ENCODE measurements around the gene POLE. TPM values are rescaled to one million over a fixed set of nuclear protein-coding genes. Genes with fewer than 3 reads are reported as not detected.

POLE gene
- total RNA-seq, 1 donor from 2014 or later, result 44.7 TPM

DNA sequence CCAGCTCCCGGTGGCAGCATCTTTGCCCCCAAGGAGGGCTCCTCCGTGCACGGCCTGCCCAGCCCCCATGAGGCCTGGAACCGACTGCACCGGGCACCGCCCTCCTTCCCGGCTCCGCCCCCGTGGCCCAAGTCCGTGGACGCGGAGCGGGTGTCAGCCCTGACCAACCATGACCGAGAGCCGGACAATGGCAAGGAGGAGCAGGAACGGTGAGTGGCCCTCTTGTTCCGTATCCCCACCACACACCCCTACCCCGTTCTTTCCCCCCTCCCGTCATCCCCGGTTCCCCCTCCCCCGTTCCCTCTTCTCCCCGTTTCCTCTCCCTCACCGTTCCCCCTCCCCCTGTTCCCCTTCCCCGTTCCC lies 105.1 kb downstream of the POLE start:
- Mint-ChIP-seq H3K27me3 (ENCODE audit: low read depth) (no peaks in the 10 kb centered on the region), H3K4me1 (ENCODE audit: low read depth) (no peaks in the 10 kb centered on the region), H3K36me3 (ENCODE audit: low read depth) (peaks cover 9% of the 10 kb centered on the region), H3K4me3 (ENCODE audit: unreplicated experiment) (no peak overlapping the region), H3K9me3 (ENCODE audit: low read depth) (no peaks in the 10 kb centered on the region), H3K27ac (ENCODE audit: unreplicated experiment) (no peak overlapping the region)
- DNase-seq (ENCODE audit: low spot score), result no peak
- TF ChIP-seq, protein P1, sequence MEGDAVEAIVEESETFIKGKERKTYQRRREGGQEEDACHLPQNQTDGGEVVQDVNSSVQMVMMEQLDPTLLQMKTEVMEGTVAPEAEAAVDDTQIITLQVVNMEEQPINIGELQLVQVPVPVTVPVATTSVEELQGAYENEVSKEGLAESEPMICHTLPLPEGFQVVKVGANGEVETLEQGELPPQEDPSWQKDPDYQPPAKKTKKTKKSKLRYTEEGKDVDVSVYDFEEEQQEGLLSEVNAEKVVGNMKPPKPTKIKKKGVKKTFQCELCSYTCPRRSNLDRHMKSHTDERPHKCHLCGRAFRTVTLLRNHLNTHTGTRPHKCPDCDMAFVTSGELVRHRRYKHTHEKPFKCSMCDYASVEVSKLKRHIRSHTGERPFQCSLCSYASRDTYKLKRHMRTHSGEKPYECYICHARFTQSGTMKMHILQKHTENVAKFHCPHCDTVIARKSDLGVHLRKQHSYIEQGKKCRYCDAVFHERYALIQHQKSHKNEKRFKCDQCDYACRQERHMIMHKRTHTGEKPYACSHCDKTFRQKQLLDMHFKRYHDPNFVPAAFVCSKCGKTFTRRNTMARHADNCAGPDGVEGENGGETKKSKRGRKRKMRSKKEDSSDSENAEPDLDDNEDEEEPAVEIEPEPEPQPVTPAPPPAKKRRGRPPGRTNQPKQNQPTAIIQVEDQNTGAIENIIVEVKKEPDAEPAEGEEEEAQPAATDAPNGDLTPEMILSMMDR (IDR thresholded peaks at IDR 0.05), result no peak

DNA sequence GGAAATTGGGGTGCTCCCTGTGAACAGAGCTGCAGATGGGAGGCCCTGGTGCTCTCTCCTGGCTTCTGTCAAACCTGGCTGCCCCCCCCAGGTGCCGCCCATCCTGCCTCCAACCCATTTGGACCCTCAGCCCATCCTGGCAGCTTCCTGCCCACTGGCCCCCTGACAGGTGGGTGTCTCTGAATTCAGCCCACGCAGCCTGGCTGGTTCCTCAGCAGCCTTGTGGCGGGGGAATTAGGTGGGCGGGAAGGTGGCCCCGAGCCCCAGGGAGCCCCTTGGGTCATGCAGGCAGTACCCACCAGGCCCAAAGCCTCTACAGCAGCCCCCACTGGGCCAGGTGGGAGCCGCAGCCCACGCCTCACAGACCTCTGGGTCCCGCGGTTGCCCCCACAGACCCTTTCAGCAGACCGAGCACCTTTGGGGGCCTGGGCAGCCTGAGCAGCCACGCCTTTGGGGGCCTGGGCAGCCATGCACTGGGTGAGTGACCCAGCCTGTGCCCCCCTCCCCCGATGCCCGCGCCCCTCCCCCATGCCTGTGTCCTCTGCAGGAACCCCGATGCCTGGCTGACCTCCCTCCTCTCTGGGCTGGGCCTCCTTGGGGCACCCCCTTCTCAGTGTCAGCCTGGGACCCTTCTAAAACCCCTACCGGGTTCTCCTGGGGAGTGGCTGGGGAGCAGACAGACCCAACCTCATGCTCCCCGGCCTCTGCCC lies 105.6 kb downstream of the POLE start:
- no peak for DNase-seq (ENCODE audit: low spot score)
- peaks cover 10% of the 10 kb centered on the region for H3K36me3 Mint-ChIP-seq (ENCODE audit: low read depth)
- no peak overlapping the region for H3K27ac Mint-ChIP-seq (ENCODE audit: unreplicated experiment)
- no peaks in the 10 kb centered on the region for H3K27me3 Mint-ChIP-seq (ENCODE audit: low read depth)
- H3K9me3 Mint-ChIP-seq (ENCODE audit: low read depth), result no peaks in the 10 kb centered on the region
- no peak overlapping the region for H3K4me3 Mint-ChIP-seq (ENCODE audit: unreplicated experiment)
- TF ChIP-seq, protein P1 (IDR thresholded peaks at IDR 0.05), result no peak
- H3K4me1 Mint-ChIP-seq (ENCODE audit: low read depth), result no peaks in the 10 kb centered on the region

DNA sequence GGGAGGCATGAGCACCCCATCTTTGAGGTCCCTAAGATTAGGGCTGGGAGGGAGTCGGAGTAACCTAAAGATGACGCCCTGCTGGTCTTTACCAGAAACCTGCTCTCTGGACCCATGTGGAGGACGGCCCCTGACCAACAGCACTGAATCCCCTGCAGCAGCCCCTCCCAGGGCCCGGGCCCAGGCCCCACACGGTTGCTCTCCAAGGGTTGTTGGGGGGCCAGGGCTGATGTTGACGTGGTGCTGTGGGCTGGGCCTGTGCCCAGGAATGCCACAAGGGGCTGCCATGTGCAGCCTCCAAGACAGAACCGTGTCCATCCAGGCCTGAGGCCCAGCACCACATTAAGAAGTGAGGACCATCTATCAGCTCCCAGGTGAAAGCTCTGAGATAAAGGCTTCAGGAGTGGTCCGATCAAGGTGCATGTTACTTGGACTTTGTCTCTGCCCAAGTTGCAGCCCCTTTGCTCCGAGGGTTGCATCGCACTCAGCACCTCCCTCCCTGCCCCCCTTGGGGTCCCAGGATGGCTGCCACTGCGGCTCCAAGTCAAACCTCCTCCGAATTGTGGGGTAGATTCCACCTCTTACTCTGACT lies 106.3 kb downstream of the POLE start:
- Mint-ChIP-seq H3K27me3 (ENCODE audit: low read depth) (no peaks in the 10 kb centered on the region), H3K4me3 (ENCODE audit: unreplicated experiment) (no peak overlapping the region), H3K27ac (ENCODE audit: unreplicated experiment) (no peak overlapping the region), H3K9me3 (ENCODE audit: low read depth) (no peaks in the 10 kb centered on the region), H3K4me1 (ENCODE audit: low read depth) (no peaks in the 10 kb centered on the region), H3K36me3 (ENCODE audit: low read depth) (peaks cover 11% of the 10 kb centered on the region)
- no peak for DNase-seq (ENCODE audit: low spot score)
- TF ChIP-seq, protein P1 (IDR thresholded peaks at IDR 0.05), result no peak

DNA sequence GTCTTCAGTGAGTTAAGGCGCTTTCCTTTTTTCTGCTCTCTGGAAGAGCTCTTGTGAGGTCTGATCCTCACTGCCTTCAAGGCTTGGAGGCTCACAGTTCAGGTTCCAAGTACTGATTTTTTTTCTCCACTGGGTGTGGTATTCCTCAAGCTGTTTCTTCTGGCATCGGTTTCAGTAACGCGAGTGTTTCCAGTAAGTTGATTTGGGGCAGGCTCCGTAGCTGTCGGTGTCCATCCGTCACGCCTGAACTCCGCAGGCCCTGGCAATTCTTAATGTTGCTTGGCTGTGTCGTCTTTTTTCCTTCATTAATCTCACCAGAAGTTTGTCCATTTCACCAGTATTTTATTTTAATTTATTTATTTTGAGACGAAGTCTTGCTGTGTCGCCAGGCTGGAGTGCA lies 107.4 kb downstream of the POLE start:
- no peaks in the 10 kb centered on the region for H3K9me3 Mint-ChIP-seq (ENCODE audit: low read depth)
- no peaks in the 10 kb centered on the region for H3K4me1 Mint-ChIP-seq (ENCODE audit: low read depth)
- H3K27me3 Mint-ChIP-seq (ENCODE audit: low read depth), result no peaks in the 10 kb centered on the region
- no peak for DNase-seq (ENCODE audit: low spot score)
- H3K27ac Mint-ChIP-seq (ENCODE audit: unreplicated experiment), result no peak overlapping the region
- TF ChIP-seq, protein P1 (IDR thresholded peaks at IDR 0.05), result no peak
- H3K36me3 Mint-ChIP-seq (ENCODE audit: low read depth), result peaks cover 14% of the 10 kb centered on the region
- H3K4me3 Mint-ChIP-seq (ENCODE audit: unreplicated experiment), result no peak overlapping the region

DNA sequence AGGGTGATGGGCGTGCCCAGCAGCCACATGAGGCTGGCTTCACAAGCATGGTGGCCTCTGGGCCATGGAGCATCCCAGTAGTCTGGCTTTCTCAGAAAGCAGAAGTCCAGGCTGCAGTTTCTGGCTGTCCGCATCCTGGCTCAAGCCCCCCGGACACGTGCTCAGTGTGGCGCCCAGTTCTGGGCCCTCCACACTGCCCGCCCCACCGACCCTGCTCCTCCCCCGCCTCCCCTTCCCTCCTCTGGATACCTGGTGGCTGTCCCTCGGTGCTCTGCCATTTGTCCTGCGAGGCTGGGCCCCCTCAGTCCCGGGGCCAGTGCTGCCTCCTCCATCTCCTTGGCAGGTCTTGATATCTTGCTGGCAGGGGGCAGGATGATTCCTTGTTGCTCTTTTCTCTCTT lies 108.3 kb downstream of the POLE start:
- H3K27me3 Mint-ChIP-seq (ENCODE audit: low read depth), result no peaks in the 10 kb centered on the region
- H3K27ac Mint-ChIP-seq (ENCODE audit: unreplicated experiment), result no peak overlapping the region
- DNase-seq (ENCODE audit: low spot score), result no peak
- H3K4me1 Mint-ChIP-seq (ENCODE audit: low read depth), result no peaks in the 10 kb centered on the region
- no peak overlapping the region for H3K4me3 Mint-ChIP-seq (ENCODE audit: unreplicated experiment)
- TF ChIP-seq, protein P1 (IDR thresholded peaks at IDR 0.05), result no peak
- H3K9me3 Mint-ChIP-seq (ENCODE audit: low read depth), result no peaks in the 10 kb centered on the region
- H3K36me3 Mint-ChIP-seq (ENCODE audit: low read depth), result peaks cover 14% of the 10 kb centered on the region

Measured in chondrocyte (in vitro differentiated cells).